Measurements from ENCODE around the gene RNF144B.

DNA sequence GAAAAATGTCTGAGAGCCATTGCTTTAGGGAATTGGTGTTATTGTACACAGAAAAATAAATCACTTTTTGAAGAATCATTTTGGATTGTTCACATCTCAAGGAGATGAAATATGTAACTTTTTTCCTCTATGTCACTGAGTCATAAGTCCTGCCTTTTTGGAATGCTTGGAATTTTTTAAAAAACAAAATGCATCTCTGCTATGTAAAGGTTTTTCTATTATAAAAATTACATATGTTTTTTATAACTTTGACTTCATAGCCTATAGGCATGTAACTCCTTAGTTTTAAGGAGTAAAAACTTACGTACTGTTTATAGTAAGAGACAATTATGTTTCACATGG, 8.7 kb downstream of the RNF144B start:
- TF ChIP-seq POLR2A (IDR thresholded peaks at IDR 0.05) = no peak
- TF ChIP-seq, protein P1, sequence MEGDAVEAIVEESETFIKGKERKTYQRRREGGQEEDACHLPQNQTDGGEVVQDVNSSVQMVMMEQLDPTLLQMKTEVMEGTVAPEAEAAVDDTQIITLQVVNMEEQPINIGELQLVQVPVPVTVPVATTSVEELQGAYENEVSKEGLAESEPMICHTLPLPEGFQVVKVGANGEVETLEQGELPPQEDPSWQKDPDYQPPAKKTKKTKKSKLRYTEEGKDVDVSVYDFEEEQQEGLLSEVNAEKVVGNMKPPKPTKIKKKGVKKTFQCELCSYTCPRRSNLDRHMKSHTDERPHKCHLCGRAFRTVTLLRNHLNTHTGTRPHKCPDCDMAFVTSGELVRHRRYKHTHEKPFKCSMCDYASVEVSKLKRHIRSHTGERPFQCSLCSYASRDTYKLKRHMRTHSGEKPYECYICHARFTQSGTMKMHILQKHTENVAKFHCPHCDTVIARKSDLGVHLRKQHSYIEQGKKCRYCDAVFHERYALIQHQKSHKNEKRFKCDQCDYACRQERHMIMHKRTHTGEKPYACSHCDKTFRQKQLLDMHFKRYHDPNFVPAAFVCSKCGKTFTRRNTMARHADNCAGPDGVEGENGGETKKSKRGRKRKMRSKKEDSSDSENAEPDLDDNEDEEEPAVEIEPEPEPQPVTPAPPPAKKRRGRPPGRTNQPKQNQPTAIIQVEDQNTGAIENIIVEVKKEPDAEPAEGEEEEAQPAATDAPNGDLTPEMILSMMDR (IDR thresholded peaks at IDR 0.05) = no peak
